ENCODE measurements around the gene PPP2R2B.

PPP2R2B gene

GRCh38 chr5:146884066-146884626, 5.6 kb upstream of the PPP2R2B start:
- no peak for DNase-seq

- DNase-seq = no peak
Measured at GRCh38 chr5:146883511-146883910, 5.0 kb upstream of the PPP2R2B start.

- DNase-seq = no peak
Measured at GRCh38 chr5:146880966-146881365, 2.4 kb upstream of the PPP2R2B start.

- peak; percentile 25 for DNase-seq
Measured at GRCh38 chr5:146877783-146878475, 628 bp downstream of the PPP2R2B start.

GRCh38 chr5:146877178-146877681, 1.3 kb downstream of the PPP2R2B start:
- DNase-seq = no peak

GRCh38 chr5:146873186-146873917, 5.2 kb downstream of the PPP2R2B start:
- DNase-seq = no peak

GRCh38 chr5:146872188-146872587, 6.4 kb downstream of the PPP2R2B start:
- DNase-seq = no peak

GRCh38 chr5:146867996-146868708, 10.4 kb downstream of the PPP2R2B start:
- DNase-seq = no peak

GRCh38 chr5:146866263-146866662, 12.3 kb downstream of the PPP2R2B start:
- DNase-seq = no peak

- no peak for DNase-seq
Measured at GRCh38 chr5:146862641-146863040, 15.9 kb downstream of the PPP2R2B start.

GRCh38 chr5:146860213-146860893, 18.2 kb downstream of the PPP2R2B start:
- DNase-seq = no peak

GRCh38 chr5:146852089-146852488, 26.5 kb downstream of the PPP2R2B start:
- DNase-seq = no peak

- no peak for DNase-seq
Measured at GRCh38 chr5:146851133-146851532, 27.4 kb downstream of the PPP2R2B start.

GRCh38 chr5:146849694-146850303, 28.8 kb downstream of the PPP2R2B start:
- no peak for DNase-seq

GRCh38 chr5:146848133-146848532, 30.4 kb downstream of the PPP2R2B start:
- DNase-seq = no peak

- no peak for DNase-seq
Measured at GRCh38 chr5:146840016-146840415, 38.5 kb downstream of the PPP2R2B start.

GRCh38 chr5:146836226-146836842, 42.2 kb downstream of the PPP2R2B start:
- DNase-seq = no peak

GRCh38 chr5:146832985-146833732, 45.4 kb downstream of the PPP2R2B start:
- peak; percentile 20 for DNase-seq

- no peak for DNase-seq
Measured at GRCh38 chr5:146828385-146828784, 50.2 kb downstream of the PPP2R2B start.

GRCh38 chr5:146827901-146828300, 50.7 kb downstream of the PPP2R2B start:
- no peak for DNase-seq

GRCh38 chr5:146825033-146825432, 53.5 kb downstream of the PPP2R2B start:
- DNase-seq = peak; percentile 6
